Neuronal stem cell (in vitro differentiated cells): ENCODE data around the gene ENTPD2.

Source experiments
- DNase-seq: peaks from one replicate; pipeline ENCODE4 v3.0.0-alpha.2; 2013; ENCODE audit warnings: low spot score
- H2AFZ ChIP-seq: one replicate; pipeline ENCODE4 v1.6.1; 2013; ENCODE audit warnings: mild to moderate bottlenecking, low read length, inconsistent platforms
- H2AK5ac ChIP-seq: 2 replicates; pipeline ENCODE4 v1.6.1; 2013; ENCODE audit warnings: low read depth, mild to moderate bottlenecking, inconsistent platforms, low read length, moderate library complexity, mixed read lengths
- H2BK120ac ChIP-seq: 2 replicates; pipeline ENCODE4 v1.6.1; 2013; ENCODE audit warnings: low read depth, mild to moderate bottlenecking, inconsistent platforms, low read length, moderate library complexity, mixed read lengths
- H2BK12ac ChIP-seq: one replicate; pipeline ENCODE4 v1.6.1; 2013; ENCODE audit warnings: low read length, inconsistent platforms
- H2BK15ac ChIP-seq: 2 replicates; pipeline ENCODE4 v1.6.1; 2013; ENCODE audit warnings: mild to moderate bottlenecking, low read length, inconsistent platforms, mixed read lengths
- H2BK5ac ChIP-seq: one replicate; pipeline ENCODE4 v1.6.1; 2013; ENCODE audit warnings: inconsistent platforms, mild to moderate bottlenecking, low read length, moderate library complexity
- H3K14ac ChIP-seq: one replicate; pipeline ENCODE4 v1.6.1; 2013; ENCODE audit warnings: low read length, inconsistent platforms
- H3K18ac ChIP-seq: 2 replicates; pipeline ENCODE4 v1.6.1; 2013; ENCODE audit warnings: low read length, inconsistent platforms
- H3K23ac ChIP-seq: 2 replicates; pipeline ENCODE4 v1.6.1; 2013; ENCODE audit warnings: low read depth, mild to moderate bottlenecking, mixed read lengths, low read length, inconsistent platforms; ENCODE audit not compliant: poor library complexity
- H3K27ac ChIP-seq: replicated peaks from 3 replicates; pipeline ENCODE4 v1.5.1; 2013; ENCODE audit warnings: low read length, inconsistent platforms
- H3K27me3 ChIP-seq, 3 experiments: 2 replicates each; pipeline ENCODE4 v1.6.1; 2013; ENCODE audit warnings: low read length in 3 of 3, mild to moderate bottlenecking in 2 of 3, inconsistent platforms in 1 of 3, low read depth in 1 of 3, mixed read lengths in 1 of 3, moderate library complexity in 1 of 3; ENCODE audit not compliant: control insufficient read depth in 3 of 3, insufficient read depth in 3 of 3
- H3K36me3 ChIP-seq, 2 donors: replicated peaks in 1 of 2; 2 replicates each; pipeline ENCODE4 v1.6.1; 2013; ENCODE audit warnings: low read length in 2 of 2; ENCODE audit not compliant: control insufficient read depth in 2 of 2, insufficient read depth in 2 of 2
- H3K4ac ChIP-seq: 2 replicates; pipeline ENCODE4 v1.6.1; 2013; ENCODE audit warnings: inconsistent platforms, mild to moderate bottlenecking, low read length, moderate library complexity
- H3K4me1 ChIP-seq, 2 donors: 1 replicate in 1 of 2; 2 replicates in 1 of 2; pipeline ENCODE4 v1.6.1; 2013; ENCODE audit warnings: low read length in 2 of 2, low read depth in 1 of 2; ENCODE audit not compliant: control insufficient read depth in 2 of 2, insufficient read depth in 1 of 2
- H3K4me2 ChIP-seq: one replicate; pipeline ENCODE4 v1.6.1; 2013; ENCODE audit warnings: mild to moderate bottlenecking, low read length, inconsistent platforms; ENCODE audit not compliant: insufficient read depth, poor library complexity, severe bottlenecking
- H3K4me3 ChIP-seq, 2 donors: 2 replicates each; pipeline ENCODE4 v1.5.1; 2013; ENCODE audit warnings: low read length in 2 of 2, mild to moderate bottlenecking in 2 of 2, inconsistent platforms in 1 of 2, moderate library complexity in 1 of 2
- H3K79me1 ChIP-seq: one replicate; pipeline ENCODE4 v1.6.1; 2013; ENCODE audit warnings: low read depth, mild to moderate bottlenecking, inconsistent platforms, low read length, moderate library complexity
- H3K9ac ChIP-seq: one replicate; pipeline ENCODE4 v1.6.1; 2013; ENCODE audit warnings: mild to moderate bottlenecking, low read depth, low read length, inconsistent platforms; ENCODE audit not compliant: poor library complexity
- H3K9me3 ChIP-seq, 2 donors: replicated peaks in 1 of 2; 2 replicates each; pipeline versions ENCODE3 to v1.6.1; 2013; ENCODE audit warnings: low read length in 2 of 2, mild to moderate bottlenecking in 2 of 2, inconsistent platforms in 1 of 2, low read depth in 1 of 2, mixed read lengths in 1 of 2, moderate library complexity in 1 of 2; ENCODE audit not compliant: control insufficient read depth in 2 of 2, insufficient read depth in 1 of 2
- H4K8ac ChIP-seq: one replicate; pipeline ENCODE4 v1.6.1; 2013; ENCODE audit warnings: low read depth, mild to moderate bottlenecking, inconsistent platforms, low read length, moderate library complexity
- H4K91ac ChIP-seq: one replicate; pipeline ENCODE4 v1.6.1; 2013; ENCODE audit warnings: low read length, low read depth, mild to moderate bottlenecking, inconsistent platforms; ENCODE audit not compliant: poor library complexity
- WGBS, 2 donors: extraction: QIAGEN DNeasy Blood & Tissue Kit; methylation state at CpG; one replicate each; pipeline ENCODE4 v1.1.7; 2013; ENCODE audit warnings: missing lambda C conversion rate in 2 of 2, mixed read lengths in 1 of 2; ENCODE audit not compliant: insufficient read length in 2 of 2, insufficient replicate concordance in 1 of 2; ENCODE audit errors: extremely low coverage in 2 of 2; 5-methylcytosine and 5-hydroxymethylcytosine counted together

Gene ENTPD2

GRCh38 chr9:137021568-137021978 is 32.3 kb downstream of the ENTPD2 start:
- Histone ChIP-seq H2AFZ (no peak overlapping the region), H3K18ac (peak overlapping the region; percentile 28), H2AK5ac (peak overlapping the region; percentile 63), H2BK15ac (no peak overlapping the region), H3K27ac (no peak overlapping the region), H3K4me2 (no peak overlapping the region), H3K27me3 (no peaks in the 10 kb centered on the region), H3K79me1 (peaks cover 20% of the 10 kb centered on the region), H3K23ac (peak overlapping the region; percentile 85), H3K9me3 (peaks cover 0 to 5% of the 10 kb centered on the region in 2 donors), H4K8ac (peak overlapping the region; percentile 65), H3K4me3 (no peak overlapping the region), H2BK12ac (no peak overlapping the region), H3K4ac (peak overlapping the region; percentile 89), H3K36me3 (peaks cover 7 to 21% of the 10 kb centered on the region in 2 donors), H3K14ac (no peak overlapping the region), H2BK120ac (no peak overlapping the region), H2BK5ac (no peak overlapping the region), H3K4me1 (peaks cover 19 to 25% of the 10 kb centered on the region in 2 donors), H3K9ac (no peak overlapping the region), H4K91ac (no peak overlapping the region)
- no peak for DNase-seq
- WGBS, 2 donors: no CpG with 5 or more reads among the region's 6 CpGs

DNA sequence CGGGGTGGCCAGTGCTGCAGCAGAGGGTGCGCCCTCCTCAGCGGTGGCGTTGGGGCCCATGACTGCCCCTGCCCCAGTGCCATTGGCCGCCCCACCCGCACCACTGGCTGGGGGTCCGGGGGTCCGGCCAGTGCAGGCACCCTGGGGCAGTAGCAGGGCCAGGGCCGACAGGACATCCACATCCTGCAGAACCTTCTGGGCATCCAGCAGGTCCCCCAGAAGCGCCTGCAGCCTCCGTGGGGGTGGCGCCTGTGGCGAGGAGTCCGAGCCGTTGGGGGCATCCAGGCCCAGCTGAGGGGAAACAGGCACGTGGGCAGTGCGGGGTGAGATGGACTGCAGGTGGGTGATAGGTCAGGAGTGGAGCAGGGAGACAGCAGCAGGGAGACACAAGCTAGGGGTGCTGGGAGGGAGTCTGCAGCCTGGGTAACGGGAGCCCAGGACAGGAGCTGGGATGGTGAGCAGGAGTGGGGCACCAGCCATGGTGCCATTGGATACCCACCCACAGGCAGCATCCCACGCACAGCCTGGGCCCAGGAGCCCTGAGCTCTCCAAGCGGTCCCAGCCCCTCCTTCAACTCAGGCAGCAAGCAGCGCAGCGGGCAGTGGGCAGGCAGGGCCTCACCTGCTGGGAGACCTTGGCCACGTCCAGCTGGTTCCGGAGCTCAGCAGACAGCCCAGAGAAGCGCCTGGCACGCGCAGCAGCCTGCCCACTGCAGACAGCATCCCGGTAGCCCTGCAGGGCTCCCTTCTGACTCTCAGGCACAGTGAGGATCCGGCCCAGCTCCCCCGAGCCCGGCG is 32.9 kb downstream of the ENTPD2 start:
- Histone ChIP-seq H4K8ac (no peak overlapping the region), H3K4me1 (peaks cover 18 to 19% of the 10 kb centered on the region in 2 donors), H2BK5ac (peak overlapping the region; percentile 5), H3K4ac (peak overlapping the region; percentile 89), H3K36me3 (peaks cover 13 to 25% of the 10 kb centered on the region in 2 donors), H2BK12ac (no peak overlapping the region), H3K27me3 (no peaks in the 10 kb centered on the region), H3K4me2 (no peak overlapping the region), H3K9me3 (peaks cover 0 to 5% of the 10 kb centered on the region in 2 donors), H2BK120ac (no peak overlapping the region), H3K18ac (peak overlapping the region; percentile 28), H4K91ac (no peak overlapping the region), H3K79me1 (peaks cover 20% of the 10 kb centered on the region), H3K23ac (peak overlapping the region; percentile 85), H3K4me3 (no peak overlapping the region), H2AFZ (no peak overlapping the region), H2AK5ac (peak overlapping the region; percentile 63), H3K9ac (peak overlapping the region; percentile 70), H3K27ac (no peak overlapping the region), H3K14ac (peak overlapping the region; percentile 82), H2BK15ac (peak overlapping the region; percentile 67)
- no CpG with 5 or more reads among the region's 32 CpGs for WGBS, 2 donors
- DNase-seq: no peak

DNA sequence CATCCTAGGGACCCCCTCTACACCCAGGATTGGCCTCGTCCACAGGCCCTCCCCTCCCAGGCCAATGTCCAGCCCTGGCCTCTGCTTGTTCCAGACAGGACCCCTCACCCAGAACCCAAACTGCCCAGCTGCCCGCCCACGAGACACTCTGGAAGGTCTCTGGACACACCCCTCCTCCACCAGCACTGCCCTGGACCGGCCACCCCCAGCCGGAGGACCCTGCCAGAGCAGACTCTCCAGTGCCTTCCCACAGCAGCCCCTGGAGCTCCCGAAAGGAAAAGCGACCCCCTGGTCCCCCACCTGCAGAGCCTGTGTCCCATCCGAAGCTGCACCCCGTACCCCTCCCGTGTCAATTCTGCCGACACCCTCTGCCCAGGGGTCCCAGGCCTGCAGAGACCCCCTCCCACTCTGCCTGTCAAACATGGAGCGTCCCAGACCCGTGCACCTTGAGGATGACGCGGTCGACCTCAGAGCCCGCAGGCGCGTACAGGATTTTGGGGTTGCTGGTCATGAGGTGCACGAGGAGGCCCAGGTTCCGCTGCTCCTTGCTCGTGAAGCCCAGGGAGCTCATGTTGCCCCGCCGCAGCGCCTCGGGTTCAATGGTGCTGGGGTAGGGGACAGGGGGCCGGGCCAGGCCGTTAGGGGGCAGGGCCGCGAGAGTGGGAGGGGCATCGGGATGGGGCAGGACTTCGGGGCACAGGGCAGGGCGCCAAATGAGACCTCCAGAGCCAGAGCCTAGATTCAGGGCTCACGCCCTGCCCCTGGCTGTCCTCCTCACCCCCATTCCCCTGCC is 33.8 kb downstream of the ENTPD2 start:
- Histone ChIP-seq H3K9ac (peak overlapping the region; percentile 70), H3K27ac (no peak overlapping the region), H3K4me2 (no peak overlapping the region), H2BK15ac (no peak overlapping the region), H3K27me3 (no peaks in the 10 kb centered on the region), H4K8ac (no peak overlapping the region), H3K79me1 (peaks cover 14% of the 10 kb centered on the region), H2BK12ac (no peak overlapping the region), H3K23ac (no peak overlapping the region), H3K18ac (no peak overlapping the region), H3K4me1 (peaks cover 10 to 11% of the 10 kb centered on the region in 2 donors), H4K91ac (no peak overlapping the region), H3K36me3 (peaks cover 16 to 34% of the 10 kb centered on the region in 2 donors), H2AFZ (no peak overlapping the region), H2BK120ac (no peak overlapping the region), H3K4me3 (no peak overlapping the region), H3K4ac (no peak overlapping the region), H3K9me3 (peaks cover 0 to 6% of the 10 kb centered on the region in 2 donors), H2BK5ac (peak overlapping the region; percentile 5), H2AK5ac (no peak overlapping the region), H3K14ac (peak overlapping the region; percentile 38)
- no peak for DNase-seq
- no CpG with 5 or more reads among the region's 34 CpGs for WGBS, 2 donors
